NCI-H2227 (cell line): Measurements from ENCODE around the gene TBC1D2B.

Experiments used
- DNase-seq: peaks from one replicate; lab custom pipeline; 2025; ENCODE audit not compliant: unreplicated experiment; lab: John Stamatoyannopoulos, UW

TBC1D2B gene

DNA sequence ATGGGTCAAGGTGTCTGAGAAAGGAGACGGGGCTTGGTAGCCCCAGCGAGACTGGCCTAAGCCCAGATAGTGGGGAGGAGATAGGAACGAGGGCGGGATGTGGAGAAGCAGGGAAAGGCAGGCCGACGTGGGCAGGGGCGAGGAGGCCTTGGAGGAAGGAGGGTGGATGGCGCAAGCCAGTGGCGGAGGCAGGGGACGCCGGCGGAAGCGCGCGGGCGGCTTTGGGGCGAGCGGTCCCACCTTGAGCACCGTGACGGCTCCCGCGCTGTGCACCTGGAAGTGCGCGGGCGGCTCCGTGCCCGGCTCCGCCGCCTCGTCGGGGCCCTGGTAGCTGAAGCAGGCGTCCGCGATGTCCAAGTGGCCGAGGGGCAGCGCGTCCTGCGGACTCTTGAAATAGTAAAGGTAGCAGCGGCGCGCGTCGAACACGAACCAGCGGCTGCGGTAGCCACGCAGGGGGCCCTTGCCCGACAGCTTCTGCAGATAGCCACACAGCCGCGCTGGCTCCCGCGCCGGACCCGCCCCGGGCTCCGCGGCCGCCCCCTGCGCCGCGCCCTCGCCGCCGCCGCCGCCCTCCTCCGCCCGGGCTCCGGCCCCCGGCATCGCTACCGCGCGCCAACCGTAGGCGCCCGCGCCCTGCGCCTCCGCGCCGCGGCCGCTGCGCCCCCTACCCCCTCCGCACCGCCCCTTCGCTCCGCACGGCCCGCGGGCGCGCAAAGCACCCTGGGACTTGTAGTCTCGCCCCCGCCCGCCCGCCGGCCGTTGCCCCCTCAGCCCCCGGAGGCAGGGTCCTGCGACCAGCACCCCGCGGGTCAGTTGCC, at the start of gene TBC1D2B:
TBC1D2B (minus strand) TSS at position 659 of the 818 bp plus-strand sequence; CDS start at position 600, 59 bp downstream.
- peak; percentile 73 for DNase-seq

DNA sequence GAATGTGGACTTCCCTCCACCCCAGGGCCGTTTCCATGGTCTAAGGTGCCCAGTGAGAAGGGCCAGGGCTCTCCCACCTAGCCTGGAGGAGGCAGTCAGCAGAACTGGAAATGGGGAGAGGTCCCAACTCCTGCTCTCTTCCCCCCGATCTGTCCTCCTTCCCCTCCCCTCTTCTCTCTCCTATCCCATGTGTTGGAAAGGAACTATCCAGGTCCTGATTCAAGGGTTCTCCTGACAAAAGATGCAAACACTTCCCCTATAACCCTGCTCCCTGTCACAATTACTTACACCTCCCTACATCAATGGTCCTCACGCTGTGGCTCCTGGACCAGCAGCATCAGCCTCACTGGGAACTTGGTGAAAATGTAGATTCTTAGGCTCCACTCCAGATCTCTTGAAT, 47.8 kb upstream of the TBC1D2B start:
- DNase-seq, result no peak

DNA sequence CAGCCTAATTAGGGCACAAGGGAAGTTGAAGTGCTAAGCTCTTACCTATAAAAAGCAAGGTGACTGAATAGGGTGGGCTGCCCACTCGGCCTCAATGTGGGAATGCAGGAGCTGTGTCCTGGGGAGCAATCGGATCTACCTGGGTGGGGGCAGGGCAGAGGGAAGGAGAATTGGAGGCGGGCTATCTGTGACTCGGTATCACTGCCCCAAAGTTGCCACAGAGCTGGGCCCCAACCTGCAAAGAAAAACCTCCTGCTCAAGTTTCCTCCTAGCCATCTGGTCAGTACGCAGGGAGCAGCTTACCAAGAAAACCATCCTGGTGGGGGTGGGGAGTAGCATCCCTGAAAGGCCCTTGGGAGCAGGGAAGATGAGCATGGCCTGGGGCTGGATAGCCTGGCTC, 43.0 kb upstream of the TBC1D2B start:
- no peak for DNase-seq

DNA sequence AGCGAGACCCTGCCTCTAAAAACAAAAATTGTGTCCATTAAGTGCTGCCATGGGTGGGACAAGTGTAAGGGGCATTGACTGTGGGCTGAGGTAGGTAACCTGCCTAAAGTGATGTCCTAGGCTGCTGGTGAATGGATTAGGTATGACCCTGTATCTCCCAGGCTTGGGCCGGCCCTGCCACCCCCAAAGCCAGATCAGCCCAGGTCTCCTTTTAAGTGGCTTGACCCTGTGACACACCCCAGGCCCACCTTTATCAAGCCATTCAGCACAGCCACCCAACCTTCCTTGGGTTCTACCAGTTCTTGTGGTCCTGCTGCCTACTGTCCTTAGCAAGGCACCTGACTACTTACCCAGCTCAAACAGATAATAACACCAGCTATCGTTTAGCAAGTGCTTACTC, 35.0 kb upstream of the TBC1D2B start:
- no peak for DNase-seq

DNA sequence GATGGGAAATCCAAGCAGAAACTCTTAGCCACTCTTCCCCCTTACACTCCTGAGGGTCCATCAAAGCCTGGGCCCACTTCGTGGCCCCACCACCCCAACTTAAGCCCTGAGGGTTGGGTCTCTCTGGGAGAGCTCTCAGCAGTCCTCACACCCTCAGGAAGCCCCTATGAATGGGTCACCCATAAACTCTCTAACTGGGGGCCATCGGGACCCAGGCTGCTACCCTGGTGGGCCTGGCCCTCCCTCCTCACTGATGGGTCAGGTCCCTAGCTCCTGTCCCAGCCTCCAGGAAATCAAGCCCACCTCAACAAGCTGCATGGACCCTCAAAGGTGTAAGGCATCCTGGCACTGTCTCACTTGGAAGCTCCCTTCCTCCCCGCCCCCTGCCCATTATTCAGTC, 34.3 kb upstream of the TBC1D2B start:
- no peak for DNase-seq

DNA sequence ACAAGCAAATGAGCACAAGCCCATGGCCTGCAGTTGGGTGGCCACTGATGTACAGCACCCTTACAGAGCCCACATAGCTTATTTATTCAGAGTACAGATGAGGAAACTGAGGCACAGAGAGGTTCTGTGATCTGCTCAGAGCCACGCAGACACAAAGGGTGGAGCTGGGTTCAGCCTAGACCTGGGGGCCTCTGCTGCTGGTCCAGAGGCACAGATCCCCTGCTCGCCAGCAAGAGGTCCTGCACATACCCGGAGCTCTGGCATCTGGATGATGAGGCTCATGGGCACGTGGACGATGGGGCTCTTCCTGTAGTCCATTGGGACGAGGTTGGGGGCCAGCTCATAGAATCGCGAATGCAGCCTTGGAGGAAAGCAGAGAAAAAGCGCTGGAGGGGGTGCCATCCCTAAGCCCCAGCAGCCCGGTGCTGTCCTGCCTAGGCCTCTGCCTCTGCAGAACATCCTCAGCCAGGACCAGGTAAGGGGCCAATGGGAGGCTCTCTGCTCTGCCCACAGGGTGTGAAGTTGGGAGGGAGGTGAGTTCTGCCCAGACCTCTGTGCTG, 33.5 kb upstream of the TBC1D2B start:
- DNase-seq, result no peak

DNA sequence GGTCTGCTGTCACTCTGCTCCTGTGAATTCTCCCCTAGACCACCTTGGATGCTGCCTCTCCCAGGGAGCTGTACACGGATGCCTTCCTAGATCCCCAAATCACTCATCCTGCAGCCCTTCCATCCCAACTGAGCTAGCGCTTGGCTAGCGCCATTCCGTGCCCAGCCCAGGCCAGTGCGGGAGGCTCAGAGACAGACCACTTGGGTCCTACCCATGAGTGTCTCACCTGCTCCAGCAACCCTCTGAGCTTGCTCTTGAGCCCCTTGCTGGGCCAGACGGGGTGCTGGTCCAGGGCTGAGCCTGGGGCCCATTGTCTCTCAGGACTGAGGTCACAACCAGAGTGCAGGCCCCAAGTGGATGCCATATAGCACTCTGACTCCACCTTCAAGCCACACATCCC, 32.6 kb upstream of the TBC1D2B start:
- no peak for DNase-seq

DNA sequence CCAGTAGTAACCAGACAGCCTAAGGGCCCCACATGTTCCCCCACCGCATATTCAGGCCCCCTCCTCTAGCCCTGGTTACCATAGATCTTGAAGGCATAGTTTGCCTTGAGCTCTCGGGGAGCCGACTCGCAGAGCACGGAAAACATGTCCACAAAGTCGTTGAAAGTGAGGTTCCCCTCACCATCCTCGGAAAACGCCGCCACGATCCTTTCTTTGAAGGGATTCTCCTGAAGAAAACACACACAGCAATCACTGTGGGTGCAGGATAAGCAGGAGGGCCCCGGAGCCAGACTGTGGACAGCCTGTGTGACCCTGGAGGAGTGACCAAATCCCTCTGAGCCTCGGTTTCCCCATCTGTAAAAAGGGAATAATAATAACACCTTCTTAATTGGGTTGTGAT, 31.6 kb upstream of the TBC1D2B start:
- no peak for DNase-seq

DNA sequence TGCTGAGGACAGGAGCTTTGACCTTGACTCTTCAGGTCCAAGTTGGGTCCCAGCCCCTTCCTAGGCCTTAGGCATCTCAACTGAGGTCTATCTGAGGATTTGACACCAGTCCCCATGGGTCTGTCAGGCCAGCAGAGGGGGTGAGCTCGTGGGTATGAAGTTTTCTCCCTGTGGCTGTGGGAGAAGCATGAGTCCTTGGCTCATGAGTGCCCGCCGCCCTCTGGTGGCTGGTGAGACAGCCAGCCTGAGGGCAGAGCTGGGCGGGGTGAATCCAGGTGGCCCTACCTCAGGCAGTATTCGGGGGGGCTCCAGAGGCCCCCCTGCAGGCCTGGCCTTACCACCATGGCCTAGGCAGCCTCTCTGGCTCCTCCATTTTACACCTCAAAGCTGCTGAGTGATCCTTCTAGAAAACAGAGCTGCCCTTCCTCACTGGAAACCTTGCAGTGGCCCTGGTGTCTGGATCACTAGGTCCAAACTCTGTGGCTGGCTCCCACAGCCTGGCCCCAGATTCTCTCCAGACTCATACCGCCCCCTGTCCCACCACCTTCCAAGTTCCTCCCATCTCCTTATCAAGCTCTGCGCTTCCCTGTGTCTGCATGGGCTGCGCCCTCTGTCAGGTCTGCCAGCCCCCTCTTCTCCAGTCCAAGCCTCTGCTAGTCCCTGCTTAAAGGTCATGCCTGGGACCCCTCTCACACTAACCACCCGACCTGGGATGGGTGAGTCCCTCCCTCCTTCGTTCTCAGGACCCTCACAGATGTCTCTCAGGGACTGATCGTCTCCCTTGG, 31.0 kb upstream of the TBC1D2B start:
- DNase-seq, result peak; percentile 72

DNA sequence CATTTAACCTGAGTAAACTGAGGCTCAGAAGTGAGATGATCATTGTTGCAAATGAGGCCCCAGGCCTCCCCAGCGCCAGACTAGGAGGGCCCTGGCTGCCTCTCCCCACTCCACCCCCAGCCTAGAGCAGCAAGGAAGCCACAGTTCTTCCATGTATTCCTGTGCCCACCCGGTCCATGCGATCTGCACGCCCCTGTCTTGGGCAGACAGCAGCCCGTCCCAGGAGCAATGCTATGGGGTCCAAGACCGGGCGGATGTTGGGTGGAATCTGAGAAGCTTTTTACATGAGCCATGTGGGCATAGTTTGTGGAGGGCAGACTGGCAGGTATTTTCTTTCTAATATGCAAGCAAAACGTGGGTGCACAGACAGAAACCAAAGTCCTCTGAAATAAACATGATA, 30.0 kb upstream of the TBC1D2B start:
- no peak for DNase-seq

DNA sequence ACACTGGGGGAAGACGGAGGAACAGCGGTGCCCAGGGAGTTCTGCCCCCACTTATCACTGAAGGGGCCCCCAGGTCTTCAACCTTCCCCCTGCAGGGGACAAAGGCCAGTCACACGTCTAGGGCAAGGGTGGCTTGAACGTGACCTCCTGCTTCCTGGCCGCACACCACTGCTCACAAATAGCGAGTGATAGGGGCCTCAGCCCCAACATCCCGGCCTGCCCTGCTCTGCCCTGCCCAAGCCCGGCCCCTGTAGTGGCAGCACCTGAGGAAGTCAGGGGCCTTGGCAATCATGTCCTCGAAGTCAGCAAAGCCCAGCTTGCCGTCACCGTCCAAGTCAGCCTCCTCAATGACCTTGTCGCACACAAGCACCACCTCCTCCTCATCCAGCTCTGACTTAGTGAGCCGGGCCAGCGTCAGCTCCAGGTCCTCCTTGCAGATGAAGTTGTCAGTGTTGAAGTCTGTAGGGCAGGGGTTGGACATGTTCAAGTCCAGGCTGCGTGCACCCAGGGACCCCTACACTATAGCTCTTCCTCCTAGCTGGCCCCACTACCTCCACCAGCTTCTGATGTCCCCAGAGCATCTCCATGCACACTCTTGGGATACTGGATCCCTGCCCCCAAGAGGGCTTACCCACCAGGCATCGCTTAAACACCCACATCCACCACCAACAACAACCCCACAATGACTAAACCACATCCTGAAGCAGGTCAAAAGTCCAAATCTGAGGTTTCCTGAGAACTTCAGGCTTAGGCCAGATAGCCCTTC, 28.1 kb upstream of the TBC1D2B start:
- no peak for DNase-seq

DNA sequence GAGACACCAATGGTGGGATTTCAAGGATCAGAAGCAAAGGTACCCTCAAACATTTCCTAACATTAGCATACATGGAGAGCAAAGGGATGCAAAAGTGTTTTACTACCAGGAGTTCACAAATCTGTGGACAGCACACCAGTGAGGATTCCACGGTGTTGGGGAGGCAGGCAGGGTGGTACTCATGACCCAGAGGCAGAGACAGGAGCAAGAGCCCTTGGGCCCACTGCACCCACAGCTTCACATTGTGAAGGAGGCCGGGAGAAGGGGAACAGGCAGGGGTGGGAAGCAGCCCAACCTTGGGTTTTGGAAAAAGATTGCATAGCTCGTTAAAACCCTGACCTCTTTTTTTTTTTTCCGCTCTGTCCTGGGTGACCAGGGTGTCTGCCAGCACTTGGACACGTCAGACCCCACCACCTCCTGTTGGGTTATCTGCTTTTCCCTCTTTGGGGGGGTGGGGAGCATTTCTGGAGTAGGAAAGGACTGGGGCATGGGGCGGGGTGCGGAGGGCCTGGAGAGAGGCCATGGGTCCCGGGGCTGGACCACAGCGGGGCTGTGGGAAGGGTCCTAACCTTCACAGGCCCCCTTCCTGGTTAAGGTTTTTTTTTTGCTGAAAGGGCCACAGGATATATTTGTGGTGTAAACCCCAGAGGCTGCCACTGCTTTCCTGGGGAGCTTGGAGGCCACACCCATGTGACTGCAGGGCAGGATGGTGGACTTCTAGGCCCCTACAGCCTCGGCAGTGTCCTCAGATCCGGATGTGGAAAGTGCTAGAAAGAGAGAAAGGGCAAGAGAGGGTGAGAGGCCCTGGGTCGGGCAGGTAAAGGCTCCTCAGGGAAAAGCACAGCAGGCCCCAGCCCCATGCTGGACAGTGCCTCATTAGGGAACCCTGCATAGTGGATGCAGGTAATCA, 27.3 kb upstream of the TBC1D2B start:
- no peak for DNase-seq

DNA sequence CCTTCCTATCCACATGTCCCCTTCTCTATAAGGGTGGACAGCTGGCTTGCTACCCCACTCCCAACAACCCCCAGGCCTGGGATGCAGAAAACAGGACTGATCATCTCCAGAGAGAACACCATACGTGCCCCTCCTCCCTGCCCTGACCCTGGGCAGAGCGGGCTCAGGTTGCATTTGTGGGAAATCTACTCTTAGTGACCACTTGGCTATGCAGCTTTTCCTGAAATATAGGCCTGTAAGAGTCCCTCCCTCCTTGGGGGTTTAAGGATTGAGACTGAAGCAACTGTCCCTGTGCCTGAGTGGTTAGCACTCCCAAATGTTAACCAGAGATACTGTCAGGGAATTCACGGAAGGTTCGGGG, 26.6 kb upstream of the TBC1D2B start:
- no peak for DNase-seq

DNA sequence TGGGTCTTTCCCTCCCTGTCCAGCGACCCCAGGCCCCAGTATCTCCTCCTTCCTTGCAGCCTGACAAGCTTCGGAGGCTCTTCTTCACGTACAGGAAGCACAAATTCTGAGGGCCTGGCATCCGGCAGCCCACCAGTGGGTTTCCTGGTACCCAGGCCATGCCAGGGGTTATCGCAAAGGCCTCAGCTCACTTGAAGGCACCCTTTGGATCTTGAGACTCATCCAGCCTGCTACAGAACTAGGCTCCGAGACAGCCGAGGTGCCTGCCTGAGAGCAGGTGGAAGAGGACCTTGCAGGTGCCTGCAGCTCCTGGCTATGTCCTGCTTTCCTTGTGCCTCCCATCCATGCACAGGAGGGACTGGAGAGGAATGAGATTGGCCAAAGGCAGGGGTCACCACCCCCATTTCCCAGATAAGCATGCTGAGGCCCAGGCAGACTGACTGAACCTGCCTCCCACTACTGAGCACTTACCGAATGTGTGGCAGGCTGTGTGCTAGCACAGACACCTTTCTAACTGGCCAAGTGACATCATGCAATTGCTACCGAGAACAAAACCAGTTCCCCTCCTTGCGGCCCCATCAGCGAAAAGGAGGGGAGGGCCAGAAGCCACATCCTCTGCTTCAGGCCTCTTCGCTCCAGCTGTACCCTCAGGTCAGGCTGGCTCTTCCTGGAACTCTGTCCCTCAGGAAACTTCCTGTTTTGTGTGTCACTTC, 26.1 kb upstream of the TBC1D2B start:
- DNase-seq, result no peak

DNA sequence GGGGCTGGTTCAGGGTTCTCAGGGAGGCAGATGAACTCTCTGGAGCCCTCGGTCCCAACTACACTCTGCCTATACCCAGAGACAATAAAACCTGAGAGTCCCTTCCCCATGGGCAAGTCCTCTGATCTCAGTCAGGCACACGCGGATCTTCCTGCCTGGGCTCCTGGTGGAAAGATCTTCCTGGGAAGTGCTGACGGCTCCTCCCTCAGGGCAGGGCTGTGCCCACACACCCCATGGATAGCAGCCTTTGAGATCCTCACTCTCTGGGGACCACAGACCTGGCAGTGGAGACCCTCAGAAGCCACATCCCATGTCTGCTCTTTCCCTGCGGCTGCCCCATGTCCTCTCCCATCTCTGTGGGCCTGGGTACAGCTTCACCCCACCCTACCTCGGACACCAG, 25.2 kb upstream of the TBC1D2B start:
- no peak for DNase-seq

DNA sequence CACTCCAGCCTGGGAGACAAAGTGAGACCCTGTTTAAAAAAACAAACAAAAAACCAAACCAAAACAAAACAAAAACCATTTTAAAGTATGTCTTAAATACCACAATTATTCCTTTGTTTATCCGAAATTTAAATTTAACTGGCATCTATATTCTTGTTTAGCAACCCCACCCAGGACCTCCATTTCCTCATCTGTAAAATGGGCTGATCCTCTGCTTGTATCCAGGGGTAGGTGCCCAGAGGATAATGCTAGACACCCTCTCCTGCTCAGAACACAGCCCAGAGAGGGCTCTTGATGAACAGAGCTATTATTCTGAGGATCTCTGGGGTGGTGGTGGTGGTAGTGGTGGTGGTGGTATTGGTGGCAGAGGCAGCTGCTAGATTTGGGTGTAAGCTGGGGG, 24.7 kb upstream of the TBC1D2B start:
- no peak for DNase-seq

DNA sequence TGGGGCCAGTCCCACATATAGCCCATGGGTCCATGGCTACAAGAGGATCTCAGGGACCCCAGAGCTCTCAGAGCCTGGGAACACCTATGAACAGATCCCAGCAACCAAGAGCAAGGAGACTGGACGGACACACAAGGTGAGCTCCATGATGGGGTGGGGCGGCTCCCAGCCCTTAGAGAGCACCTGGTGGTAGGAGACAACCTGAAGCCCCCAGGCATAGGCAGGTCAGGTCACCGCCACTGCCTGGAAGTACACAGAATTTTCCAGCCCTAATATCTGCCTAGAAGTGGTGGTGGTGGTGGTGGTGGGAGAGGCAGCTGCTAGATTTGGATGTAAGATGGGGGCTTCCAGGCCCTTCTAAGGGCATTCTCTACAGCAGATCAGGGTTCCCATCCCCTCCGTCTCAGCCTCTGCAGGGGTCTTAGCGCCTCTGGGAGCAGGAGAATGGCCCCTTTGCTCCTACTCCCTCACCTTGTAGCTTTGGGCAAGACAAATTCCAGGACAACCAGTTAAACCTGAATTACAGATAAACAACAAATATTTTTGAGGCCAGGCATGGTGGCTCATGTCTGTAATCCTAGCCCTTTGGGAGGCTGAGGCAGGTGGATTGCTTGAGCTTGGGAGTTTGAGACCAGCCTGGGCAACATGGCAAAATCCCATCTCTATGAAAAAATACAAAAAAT, 24.1 kb upstream of the TBC1D2B start:
- DNase-seq, result no peak

DNA sequence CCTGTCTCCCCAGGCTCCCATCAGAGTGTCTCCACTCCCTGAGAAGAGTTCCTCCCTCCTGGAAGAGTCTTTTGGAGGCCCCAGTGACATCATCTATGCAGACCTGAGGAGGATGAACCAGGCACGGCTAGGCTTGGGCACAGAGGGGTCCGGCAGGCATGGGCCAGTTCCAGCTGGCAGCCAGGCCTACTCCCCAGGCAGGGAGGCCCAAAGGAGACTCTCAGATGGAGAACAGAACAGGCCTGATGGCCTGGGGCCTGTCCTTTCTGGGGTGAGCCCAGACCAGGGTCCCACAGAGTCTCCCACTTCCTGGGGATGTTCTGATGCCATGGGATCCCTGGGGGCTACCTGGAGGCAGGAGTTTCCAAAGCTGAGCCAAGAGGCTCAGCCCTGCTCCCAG, 23.4 kb upstream of the TBC1D2B start:
- no peak for DNase-seq

DNA sequence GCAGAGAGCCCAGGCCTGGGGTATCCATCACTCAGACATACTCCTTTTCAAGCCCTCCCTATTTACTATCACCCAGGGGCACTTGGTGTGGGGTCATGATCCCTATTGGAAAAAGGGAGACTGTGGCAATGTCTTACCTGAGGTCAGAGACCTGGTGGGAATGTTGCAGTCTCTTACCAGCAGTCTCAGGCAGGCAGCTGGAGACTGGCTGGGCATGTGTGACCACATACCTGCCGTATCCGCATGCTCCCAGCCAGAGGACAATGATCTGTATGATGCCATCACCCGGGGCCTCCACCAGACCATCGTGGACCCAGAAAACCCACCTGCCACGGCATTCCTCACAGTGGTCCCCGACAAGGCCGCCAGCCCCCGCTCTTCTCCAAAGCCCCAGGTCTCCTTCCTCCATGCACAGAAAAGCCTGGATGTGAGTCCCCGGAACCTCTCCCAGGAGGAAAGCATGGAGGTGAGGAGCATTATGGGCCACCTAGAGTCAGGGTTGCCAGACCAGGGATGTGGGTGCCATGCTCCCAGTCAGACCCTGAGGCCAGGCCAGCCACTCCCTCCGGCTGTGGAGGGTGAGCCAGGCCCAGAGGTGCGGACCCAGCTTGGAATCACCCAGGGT, 20.7 kb upstream of the TBC1D2B start:
- no peak for DNase-seq
